Endothelial cell of umbilical vein (primary cell): ENCODE results near the gene CASKIN2.

Experiments
- JUN ChIP-seq: IDR thresholded peaks from 2 replicates; pipeline ENCODE4 v1.6.1; 2011; ENCODE audit warnings: borderline replicate concordance, low read depth; ENCODE audit not compliant: insufficient read length, insufficient read depth
- TF ChIP-seq, protein P1 (sequence below), 2 donors: IDR thresholded peaks; 1 replicate in 1 of 2; 2 replicates in 1 of 2; pipeline ENCODE4 v1.5.1; 2011; ENCODE audit warnings: low read length in 2 of 2, mild to moderate bottlenecking in 2 of 2, moderate library complexity in 2 of 2, control low read depth in 1 of 2, inconsistent platforms in 1 of 2, low read depth in 1 of 2; ENCODE audit not compliant: insufficient read depth in 1 of 2; ENCODE audit errors: extremely low read depth in 1 of 2

- TF ChIP-seq, protein P1, sequence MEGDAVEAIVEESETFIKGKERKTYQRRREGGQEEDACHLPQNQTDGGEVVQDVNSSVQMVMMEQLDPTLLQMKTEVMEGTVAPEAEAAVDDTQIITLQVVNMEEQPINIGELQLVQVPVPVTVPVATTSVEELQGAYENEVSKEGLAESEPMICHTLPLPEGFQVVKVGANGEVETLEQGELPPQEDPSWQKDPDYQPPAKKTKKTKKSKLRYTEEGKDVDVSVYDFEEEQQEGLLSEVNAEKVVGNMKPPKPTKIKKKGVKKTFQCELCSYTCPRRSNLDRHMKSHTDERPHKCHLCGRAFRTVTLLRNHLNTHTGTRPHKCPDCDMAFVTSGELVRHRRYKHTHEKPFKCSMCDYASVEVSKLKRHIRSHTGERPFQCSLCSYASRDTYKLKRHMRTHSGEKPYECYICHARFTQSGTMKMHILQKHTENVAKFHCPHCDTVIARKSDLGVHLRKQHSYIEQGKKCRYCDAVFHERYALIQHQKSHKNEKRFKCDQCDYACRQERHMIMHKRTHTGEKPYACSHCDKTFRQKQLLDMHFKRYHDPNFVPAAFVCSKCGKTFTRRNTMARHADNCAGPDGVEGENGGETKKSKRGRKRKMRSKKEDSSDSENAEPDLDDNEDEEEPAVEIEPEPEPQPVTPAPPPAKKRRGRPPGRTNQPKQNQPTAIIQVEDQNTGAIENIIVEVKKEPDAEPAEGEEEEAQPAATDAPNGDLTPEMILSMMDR (IDR thresholded peaks at IDR 0.05; ENCODE audit: extremely low read depth in 1 of 2, insufficient read depth in 1 of 2, low read depth in 1 of 2, low read length in 2 of 2), result no peak
- no peak for TF ChIP-seq JUN
Measured at GRCh38 chr17:75506134-75506533, 9.2 kb downstream of the CASKIN2 start.
